NOMO-1 treated with dmso at 0.1 percent for 144 hours (cell line): ENCODE measurements around the gene PRPF6.

Source experiments
- DNase-seq: peaks from one replicate; lab custom pipeline; 2025; ENCODE audit not compliant: unreplicated experiment; lab: John Stamatoyannopoulos, UW

PRPF6 gene

GRCh38 chr20:64047968-64048401, 67.1 kb downstream of the PRPF6 start:
- no peak for DNase-seq

GRCh38 chr20:64048402-64049044, 67.6 kb downstream of the PRPF6 start:
- no peak for DNase-seq

DNA sequence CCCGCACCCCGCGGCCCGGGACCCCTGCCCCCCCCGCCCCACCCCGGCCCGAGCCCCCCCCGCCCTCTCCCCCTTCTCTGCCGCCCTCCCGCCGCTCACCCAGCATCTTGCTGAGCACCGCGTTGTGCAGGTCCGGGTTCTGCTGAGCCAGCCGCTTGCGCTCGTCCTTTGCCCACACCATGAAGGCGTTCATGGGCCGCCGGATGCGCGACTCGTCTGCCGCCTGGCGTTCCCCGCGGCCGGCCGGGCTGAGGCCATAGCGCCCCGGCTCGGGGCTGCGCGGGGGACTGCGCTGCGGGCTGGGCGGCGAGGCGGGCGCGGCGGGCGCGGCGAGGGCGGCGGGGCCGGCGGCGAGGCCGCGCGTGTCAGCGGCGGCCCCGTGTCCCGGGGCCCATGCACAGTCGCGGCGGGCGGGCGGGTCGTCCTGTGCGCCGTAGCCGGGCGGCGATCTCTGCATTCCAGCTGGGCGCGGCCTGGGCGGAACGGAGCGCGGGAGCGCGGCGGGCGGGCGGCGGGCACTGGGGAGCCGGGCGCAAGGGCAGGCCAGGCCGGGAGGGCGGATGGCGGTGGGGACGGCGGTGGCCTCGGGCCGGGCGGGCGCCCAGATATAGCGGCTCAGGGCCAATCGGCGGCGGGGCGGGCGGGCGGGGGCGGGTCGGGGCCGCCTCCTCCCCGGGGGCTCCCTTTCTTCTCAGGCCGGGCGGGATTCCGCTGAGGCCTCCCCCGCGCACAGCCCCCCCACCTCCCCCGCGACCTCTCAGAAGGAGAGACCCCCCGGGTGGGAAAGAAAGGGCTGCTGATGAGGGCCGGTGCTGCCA, 68.3 kb downstream of the PRPF6 start, which contains the start of gene SOX18:
TSS of gene SOX18 (minus strand) at position 580 of the 818 bp plus-strand sequence. CDS start at position 457, 123 bp downstream.
- no peak for DNase-seq

DNA sequence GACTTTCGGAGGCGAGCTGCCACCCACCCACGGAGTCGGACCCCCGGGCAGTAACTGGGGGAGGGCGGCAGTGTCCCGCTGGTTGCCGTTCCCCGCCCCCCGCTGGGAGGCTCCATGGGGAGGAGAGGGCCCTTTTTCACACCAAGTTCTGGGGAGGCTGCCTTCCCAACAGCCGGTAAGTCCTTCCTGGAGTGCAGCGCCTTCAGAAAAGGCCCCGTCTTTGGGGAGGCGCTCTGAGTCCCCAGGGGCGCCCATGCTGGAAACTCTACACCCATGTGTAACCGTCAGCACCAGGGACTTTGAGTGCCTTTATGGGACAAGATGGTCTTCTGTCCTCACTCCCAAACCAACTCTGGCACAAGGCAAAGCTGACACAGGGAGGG, 68.9 kb downstream of the PRPF6 start:
- no peak for DNase-seq

DNA sequence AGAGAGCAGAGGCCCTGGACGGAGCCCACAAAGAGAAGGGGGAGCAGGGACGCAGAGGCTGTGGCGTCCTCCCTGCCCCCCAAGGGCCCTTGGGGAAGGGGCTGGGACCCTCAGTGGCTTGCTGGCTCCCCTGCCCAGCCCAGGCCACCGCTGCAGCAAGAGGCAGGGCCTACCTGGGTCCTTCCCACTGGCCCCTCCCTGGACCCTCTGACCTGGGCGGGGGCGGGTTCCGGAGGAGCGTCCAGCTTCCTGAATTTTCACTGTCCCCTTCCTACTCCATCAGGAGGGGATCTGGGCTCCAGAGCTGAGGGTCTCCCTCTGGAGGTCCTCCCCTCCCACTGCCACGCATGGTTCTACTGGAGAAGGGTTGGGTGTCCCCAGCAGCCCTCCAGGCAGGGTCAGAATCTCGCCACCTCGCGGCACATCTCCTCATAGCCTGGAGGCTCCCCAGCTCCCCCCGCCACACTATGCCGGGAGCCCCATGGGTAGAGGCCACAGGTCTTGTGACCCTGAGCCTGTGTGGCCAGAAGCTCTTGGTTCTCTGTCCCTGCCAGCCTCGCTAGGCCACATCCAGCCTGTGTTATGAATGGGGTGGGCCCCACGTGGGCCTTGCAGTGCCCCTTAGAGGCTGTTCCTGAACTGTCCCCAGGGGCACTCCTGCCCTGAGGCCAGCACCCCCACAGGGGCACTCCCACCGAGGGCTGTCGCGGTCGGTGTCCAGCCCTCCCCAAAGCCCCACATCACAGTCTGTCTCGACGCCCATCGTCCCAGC, 69.5 kb downstream of the PRPF6 start:
- DNase-seq, result no peak

- DNase-seq, result no peak
These were observed 70.1 kb downstream of the PRPF6 start for GRCh38 chr20:64051033-64051452.

- DNase-seq, result no peak
These were observed 70.8 kb downstream of the PRPF6 start for GRCh38 chr20:64051561-64052325.

DNA sequence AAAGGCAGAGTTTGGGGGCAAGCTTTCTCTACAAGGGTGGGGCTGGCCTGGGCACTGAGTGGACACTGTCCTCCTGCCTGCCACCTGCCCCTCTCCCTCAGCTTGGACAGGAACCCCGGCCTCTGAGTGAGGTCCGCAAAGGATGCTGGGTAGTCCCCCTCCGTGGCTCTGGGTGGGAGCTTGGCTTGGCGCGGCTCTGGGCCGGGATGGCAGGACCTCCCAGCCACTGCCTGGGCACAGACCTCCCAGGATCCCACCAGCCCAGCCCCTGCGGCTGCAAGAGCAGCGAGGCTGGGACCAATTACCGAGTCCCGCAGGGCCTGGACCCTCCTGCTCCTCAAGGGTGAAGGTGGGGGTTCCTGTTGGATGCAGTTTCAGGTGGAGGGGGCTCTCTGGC, 71.4 kb downstream of the PRPF6 start:
- no peak for DNase-seq

- no peak for DNase-seq
These were observed 72.3 kb downstream of the PRPF6 start for GRCh38 chr20:64052987-64053840.

- DNase-seq, result no peak
These were observed 73.1 kb downstream of the PRPF6 start for GRCh38 chr20:64053841-64054661.

GRCh38 chr20:64055396-64055892, 74.5 kb downstream of the PRPF6 start:
- no peak for DNase-seq

DNA sequence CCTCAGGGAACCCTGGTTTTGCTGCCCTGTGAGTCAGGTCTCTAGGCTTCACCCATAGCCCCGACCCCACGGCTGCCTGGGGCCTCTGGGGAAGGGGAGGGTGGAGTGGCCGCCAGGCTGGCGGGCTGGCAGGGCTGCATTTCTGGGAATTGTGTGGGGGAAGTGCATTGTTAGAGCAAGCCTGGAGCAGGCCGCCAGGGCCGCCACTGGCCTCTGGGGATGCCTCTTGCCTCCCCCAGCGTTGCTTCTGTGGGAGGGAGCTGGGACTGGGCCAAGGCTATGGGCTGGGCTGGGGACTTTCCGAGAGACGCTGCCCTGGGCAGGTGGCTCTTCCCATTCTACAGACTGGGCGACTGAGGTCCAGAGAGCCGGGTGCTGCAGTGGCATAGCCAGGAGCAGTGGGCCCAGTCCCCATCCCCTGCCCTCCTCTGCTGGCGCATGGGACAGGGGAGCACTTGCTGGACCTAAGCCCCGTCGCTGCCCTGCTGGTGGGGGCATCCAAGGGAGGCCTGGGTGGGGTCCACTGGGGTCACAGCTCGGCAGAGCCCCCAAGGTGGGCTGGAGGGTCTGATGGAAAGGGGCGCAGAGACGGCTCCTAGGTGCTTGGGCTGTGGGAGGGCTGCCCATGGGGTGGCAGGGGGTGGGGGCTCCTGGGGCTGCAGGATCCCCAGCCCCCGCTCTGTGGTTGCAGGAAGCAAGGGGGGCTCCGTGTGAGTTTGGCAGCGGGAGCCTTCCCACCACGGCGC, 75.1 kb downstream of the PRPF6 start:
- DNase-seq, result no peak

- no peak for DNase-seq
These were observed 75.6 kb downstream of the PRPF6 start for GRCh38 chr20:64056639-64056888.

DNA sequence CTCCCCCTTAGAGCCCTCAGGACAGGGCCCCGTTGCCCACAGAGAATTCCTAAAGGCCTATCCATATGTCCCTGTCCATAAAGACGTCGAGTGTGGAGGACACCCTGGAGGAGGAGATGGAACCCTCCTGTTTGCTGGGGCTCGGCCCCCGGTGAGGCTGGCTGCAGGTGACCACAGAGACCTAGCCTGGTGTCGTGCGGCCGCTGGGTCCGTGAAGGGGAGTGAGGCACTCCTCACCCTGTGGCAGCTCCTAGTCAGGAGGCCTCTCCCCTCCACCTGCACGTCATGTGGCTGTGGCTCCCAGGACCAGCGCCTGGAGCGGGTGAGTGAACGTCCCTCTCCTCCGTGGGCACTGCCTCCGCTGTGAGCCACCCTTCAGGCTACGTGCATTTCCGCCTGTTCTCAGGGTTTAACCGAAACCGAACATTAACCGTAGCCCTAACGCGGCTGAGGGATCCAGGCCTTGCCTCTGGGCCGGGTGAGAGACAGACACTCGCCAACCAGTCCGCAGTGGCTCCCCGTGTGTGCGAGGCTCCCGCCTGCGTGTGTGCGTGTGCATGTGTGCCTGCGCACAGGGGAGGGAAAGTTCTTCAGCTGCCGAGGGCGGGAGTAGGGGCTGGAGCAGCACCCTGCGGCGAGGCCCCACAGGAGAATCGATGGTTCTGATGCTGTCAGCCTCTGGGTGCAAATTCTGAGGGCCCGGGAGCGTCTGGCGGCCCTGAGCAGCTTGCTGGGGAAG, 76.1 kb downstream of the PRPF6 start:
- DNase-seq, result no peak

DNA sequence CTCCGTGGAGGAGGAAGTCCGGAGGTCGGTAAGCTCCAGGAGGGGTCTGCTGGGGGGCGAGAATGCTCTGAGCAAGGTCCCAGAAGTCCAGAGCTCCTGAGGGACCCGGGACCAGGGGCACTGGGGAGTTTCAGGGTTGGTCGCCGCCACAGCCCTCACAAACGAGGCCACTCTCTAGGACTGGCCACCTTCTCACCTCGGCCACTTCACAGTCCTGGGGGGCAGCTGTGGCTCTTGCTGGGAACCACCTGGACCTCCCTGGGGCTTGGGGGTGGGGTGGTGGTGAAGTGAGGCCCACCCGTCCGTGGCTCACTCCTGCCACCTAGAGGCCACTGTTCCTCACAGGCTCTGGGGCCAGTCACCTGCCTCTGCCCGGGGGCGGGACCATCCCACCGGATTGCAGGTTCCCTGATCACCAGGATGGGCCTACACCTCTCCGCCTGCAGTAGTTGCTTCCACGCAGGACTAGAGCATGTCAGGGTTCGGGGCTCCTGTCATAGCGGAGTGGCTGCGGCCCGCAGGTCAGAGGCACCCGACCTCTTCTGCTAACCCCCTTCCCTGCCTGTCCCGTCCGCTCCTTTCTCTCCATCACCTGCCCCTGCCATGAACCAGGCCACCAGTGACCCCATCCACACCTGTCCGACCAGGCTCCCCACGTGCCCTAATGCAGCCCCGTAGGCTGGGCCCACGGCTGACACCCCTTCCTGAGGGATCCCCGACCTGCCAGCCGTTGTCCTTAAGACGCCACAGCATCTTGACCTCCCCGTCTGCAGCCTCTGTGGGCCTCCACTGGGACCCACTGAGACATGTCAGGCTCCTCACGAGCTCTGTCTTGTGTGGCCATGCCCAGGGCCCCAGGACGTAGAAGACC, 76.9 kb downstream of the PRPF6 start:
- DNase-seq, result peak; percentile 48

DNA sequence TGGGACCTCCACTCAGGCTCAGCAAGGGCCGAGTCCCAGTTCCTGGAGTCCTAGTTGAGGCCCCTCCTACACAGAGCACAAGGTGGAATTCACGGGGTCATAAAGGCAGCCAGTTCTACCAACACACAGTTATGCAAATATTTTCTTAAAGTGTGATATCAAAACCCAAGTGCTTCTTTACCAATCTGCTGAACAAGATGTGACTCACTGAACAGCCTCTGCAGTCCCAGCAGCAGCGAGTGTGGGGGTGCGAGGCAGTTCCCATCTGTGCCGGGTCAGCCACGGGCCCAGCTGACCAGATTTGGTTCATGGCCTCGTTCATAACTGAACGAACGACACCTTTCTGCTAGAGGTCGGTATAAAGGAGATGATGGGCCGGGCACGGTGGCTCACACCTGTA, 77.6 kb downstream of the PRPF6 start:
- DNase-seq, result no peak

GRCh38 chr20:64062276-64062595, 81.3 kb downstream of the PRPF6 start:
- no peak for DNase-seq
